ENCODE measurements around the gene RCAN2. TPM values are rescaled to one million over a fixed set of nuclear protein-coding genes. Genes with fewer than 3 reads are reported as not detected.

The RCAN2 gene
- total and polyA plus RNA-seq, 2 experiments from 2014 or later = 6.0 to 9.3 TPM

- DNase-seq (ENCODE audit: low spot score) (no peak), ATAC-seq (no peak)
- H2AFZ ChIP-seq = no peak overlapping the region
- H3K27me3 Mint-ChIP-seq (ENCODE audit: insufficient read depth, low read depth, poor library complexity) = peaks cover 3% of the 10 kb centered on the region
- no peak for TF ChIP-seq CTCF (conservative IDR thresholded peaks at IDR 0.05; ENCODE audit: low read depth in 2 of 2)
- TF ChIP-seq ETS1 (IDR thresholded peaks at IDR 0.05) = no peak
- TF ChIP-seq ZNF114 (CRISPR knock-in tag; IDR thresholded peaks at IDR 0.05) = no peak
- TF ChIP-seq EZH2phosphoT487 (IDR thresholded peaks at IDR 0.05; ENCODE audit: unreplicated experiment) = no peak
- no peak for TF ChIP-seq STAT1 (IDR thresholded peaks at IDR 0.05; ENCODE audit: unreplicated experiment)
- no peak for TF ChIP-seq JUNB (IDR thresholded peaks at IDR 0.05; ENCODE audit: unreplicated experiment)
- no peak for TF ChIP-seq ZNF331 (CRISPR knock-in tag; IDR thresholded peaks at IDR 0.05; ENCODE audit: low read depth)
- TF ChIP-seq REST (IDR thresholded peaks at IDR 0.05; ENCODE audit: unreplicated experiment) = no peak
- TF ChIP-seq ZNF462 (CRISPR knock-in tag; IDR thresholded peaks at IDR 0.05) = no peak
- no peak for TF ChIP-seq CREB1 (CRISPR knock-in tag; IDR thresholded peaks at IDR 0.05; ENCODE audit: low read depth)
- no peak for TF ChIP-seq POLR2AphosphoS5 (IDR thresholded peaks at IDR 0.05; ENCODE audit: low read depth)
- no peak for TF ChIP-seq EZH2 (IDR thresholded peaks at IDR 0.05; ENCODE audit: low read depth, unreplicated experiment)
- no peak for TF ChIP-seq NANOG (IDR thresholded peaks at IDR 0.05; ENCODE audit: borderline replicate concordance)
- no peak overlapping the region for H3K4me2 ChIP-seq
- no peak overlapping the region for H3K27ac ChIP-seq (ENCODE audit: low read depth)
- no peaks in the 10 kb centered on the region; the same call in 2 of the 3 replicates for H3K4me1 Mint-ChIP-seq
- no peaks in the 10 kb centered on the region for H3K27me3 ChIP-seq (ENCODE audit: insufficient read depth)
- no peaks in the 10 kb centered on the region for H3K79me2 ChIP-seq (replicated peaks; ENCODE audit: insufficient read depth)
- H3K36me3 Mint-ChIP-seq (ENCODE audit: low read depth) = peaks cover 10% of the 10 kb centered on the region; the same call in 2 of the 3 replicates
- no peaks in the 10 kb centered on the region for H3F3A ChIP-seq (replicated peaks; ENCODE audit: low read depth)
- no peaks in the 10 kb centered on the region for H3K4me1 ChIP-seq (ENCODE audit: insufficient read depth)
- H3K4me3 ChIP-seq = no peak overlapping the region
- no peak overlapping the region for H3K4me3 Mint-ChIP-seq
- H4K20me1 ChIP-seq (replicated peaks; ENCODE audit: insufficient read depth) = no peaks in the 10 kb centered on the region
- H3K9me3 Mint-ChIP-seq = peaks cover 23% of the 10 kb centered on the region
- no peaks in the 10 kb centered on the region for H3K36me3 ChIP-seq (ENCODE audit: insufficient read depth)
- no peak overlapping the region for H3K27ac Mint-ChIP-seq
- no peaks in the 10 kb centered on the region for H3K9me2 ChIP-seq (ENCODE audit: insufficient read depth)
Observed at GRCh38 chr6:46234700-46235099, 256.5 kb downstream of the RCAN2 start.
